Dermis blood vessel endothelial cell (primary cell): Measurements from ENCODE around the gene CFAP100. TPM values are rescaled to one million over a fixed set of nuclear protein-coding genes. Genes with fewer than 3 reads are reported as not detected.
A peak's percentile ranks its signal among the peaks of the same experiment; 100 is the strongest.

Experiments
- DNase-seq: peaks from one replicate; pipeline ENCODE4 v3.0.0; 2010
- total RNA-seq: library from RNA; depleted of rRNA; stranded (reverse); fragments of >200 nt; gene quantifications from 2 replicates; pipeline ENCODE4 v1.2.3, GENCODE V29; 2014

The CFAP100 gene
- total RNA-seq, 1 donor from 2014 or later = not detected

GRCh38 chr3:126466886-126467610 lies 72.3 kb downstream of the CFAP100 start:
- no peak for DNase-seq

GRCh38 chr3:126467611-126467955 lies 72.9 kb downstream of the CFAP100 start:
- DNase-seq = no peak

GRCh38 chr3:126468028-126468891 lies 73.6 kb downstream of the CFAP100 start:
- DNase-seq = no peak

- no peak for DNase-seq
These were observed 74.8 kb downstream of the CFAP100 start for GRCh38 chr3:126469479-126469878.

- DNase-seq = peak; percentile 93
These were observed 77.7 kb downstream of the CFAP100 start for GRCh38 chr3:126472277-126473006.

GRCh38 chr3:126473292-126474168 lies 78.8 kb downstream of the CFAP100 start:
- no peak for DNase-seq

- peak; percentile 74 for DNase-seq
These were observed 80.0 kb downstream of the CFAP100 start for GRCh38 chr3:126474498-126475412.

GRCh38 chr3:126475413-126476114 lies 80.9 kb downstream of the CFAP100 start, which contains the start of gene ZXDC:
ZXDC (minus strand) TSS chr3:126475891; CDS start chr3:126475865, 26 bp downstream.
- DNase-seq = peak; percentile 97

GRCh38 chr3:126476166-126477060 lies 81.7 kb downstream of the CFAP100 start:
- peak; percentile 63 for DNase-seq

- no peak for DNase-seq
These were observed 82.3 kb downstream of the CFAP100 start for GRCh38 chr3:126477061-126477380.

- no peak for DNase-seq
These were observed 84.0 kb downstream of the CFAP100 start for GRCh38 chr3:126478581-126479310.

- no peak for DNase-seq
These were observed 84.9 kb downstream of the CFAP100 start for GRCh38 chr3:126479642-126480041.

- no peak for DNase-seq
These were observed 85.5 kb downstream of the CFAP100 start for GRCh38 chr3:126480206-126480605.

- no peak for DNase-seq
These were observed 86.2 kb downstream of the CFAP100 start for GRCh38 chr3:126480861-126481260.

- no peak for DNase-seq
These were observed 87.2 kb downstream of the CFAP100 start for GRCh38 chr3:126481808-126482502.

- DNase-seq = no peak
These were observed 88.0 kb downstream of the CFAP100 start for GRCh38 chr3:126482503-126483255.

- no peak for DNase-seq
These were observed 88.6 kb downstream of the CFAP100 start for GRCh38 chr3:126483321-126483761.
